ENCODE data around the gene ST6GAL1.

ST6GAL1 gene

DNA sequence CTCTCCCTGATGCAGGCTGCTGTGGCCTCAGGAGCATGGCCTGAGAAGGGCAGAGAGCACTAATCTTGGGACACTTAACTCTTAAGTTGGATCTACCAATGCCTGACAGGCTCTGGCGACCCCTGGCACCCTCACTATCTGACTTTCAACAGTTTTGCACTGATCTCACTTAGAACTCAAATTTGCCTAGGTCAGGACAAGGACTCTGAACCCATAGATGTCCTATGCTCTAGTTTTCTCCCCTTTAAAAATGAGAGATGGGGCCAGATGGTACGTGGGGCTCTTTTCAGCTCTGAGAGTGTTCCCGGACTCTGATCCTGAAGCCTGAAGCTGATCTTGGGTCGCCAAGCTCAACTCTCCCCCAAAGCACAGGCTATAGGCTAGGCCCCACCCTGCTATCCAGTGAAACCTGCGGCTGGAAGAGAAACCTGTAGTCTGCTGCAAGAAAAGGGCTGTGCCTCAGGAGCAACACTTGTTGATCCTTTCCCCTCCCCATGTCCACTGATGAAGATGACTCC lies 143.3 kb downstream of the ST6GAL1 start:
- Mint-ChIP-seq H3K4me3 (no peak overlapping the region), H3K27me3 (no peaks in the 10 kb centered on the region), H3K27ac (peak overlapping the region; percentile 10), H3K9me3 (no peaks in the 10 kb centered on the region), H3K36me3 (ENCODE audit: low read depth) (peaks cover 71% of the 10 kb centered on the region), H3K4me1 (peaks cover 18% of the 10 kb centered on the region)
- ATAC-seq: no peak
- no peak for DNase-seq

GRCh38 chr3:187074846-187075245 lies 144.5 kb downstream of the ST6GAL1 start:
- no peaks in the 10 kb centered on the region for H3K27me3 Mint-ChIP-seq
- H3K27ac Mint-ChIP-seq: no peak overlapping the region
- H3K36me3 Mint-ChIP-seq (ENCODE audit: low read depth): peaks cover 62% of the 10 kb centered on the region
- no peak overlapping the region for H3K4me3 Mint-ChIP-seq
- DNase-seq: no peak
- H3K4me1 Mint-ChIP-seq: peaks cover 12% of the 10 kb centered on the region
- no peaks in the 10 kb centered on the region for H3K9me3 Mint-ChIP-seq
- ATAC-seq: no peak

GRCh38 chr3:187076297-187076696 lies 146.0 kb downstream of the ST6GAL1 start:
- peaks cover 4% of the 10 kb centered on the region for H3K4me1 Mint-ChIP-seq
- H3K9me3 Mint-ChIP-seq: no peaks in the 10 kb centered on the region
- H3K36me3 Mint-ChIP-seq (ENCODE audit: low read depth): peaks cover 48% of the 10 kb centered on the region
- ATAC-seq (no peak), DNase-seq (no peak)
- H3K27me3 Mint-ChIP-seq: no peaks in the 10 kb centered on the region
- no peak overlapping the region for H3K4me3 Mint-ChIP-seq
- H3K27ac Mint-ChIP-seq: peak overlapping the region; percentile 67

DNA sequence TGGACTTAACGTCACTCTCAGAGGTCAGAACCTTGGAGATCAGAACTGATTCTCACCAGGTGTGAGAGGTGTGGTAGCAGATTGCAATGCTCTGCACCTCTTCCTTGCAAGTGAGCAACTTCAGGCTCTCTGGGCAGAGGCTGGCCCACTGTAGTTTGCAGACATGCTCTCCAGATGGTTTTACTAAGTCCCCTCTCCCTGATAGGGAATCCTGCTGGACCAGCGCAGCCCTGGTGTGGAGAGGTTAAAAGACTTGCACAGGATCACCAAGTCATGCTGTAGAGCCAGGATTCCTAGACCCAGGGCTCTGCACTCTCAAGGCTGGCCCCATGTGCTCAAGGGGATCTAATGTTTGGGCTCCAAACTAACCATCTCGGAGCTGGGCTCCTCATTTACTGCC lies 146.8 kb downstream of the ST6GAL1 start:
- Mint-ChIP-seq H3K4me3 (no peak overlapping the region), H3K27me3 (no peaks in the 10 kb centered on the region), H3K4me1 (peaks cover 1% of the 10 kb centered on the region), H3K36me3 (ENCODE audit: low read depth) (peaks cover 45% of the 10 kb centered on the region), H3K9me3 (no peaks in the 10 kb centered on the region), H3K27ac (no peak overlapping the region)
- DNase-seq: no peak
- no peak for ATAC-seq

GRCh38 chr3:187077537-187077936 lies 147.2 kb downstream of the ST6GAL1 start:
- Mint-ChIP-seq H3K9me3 (no peaks in the 10 kb centered on the region), H3K27ac (no peak overlapping the region), H3K36me3 (ENCODE audit: low read depth) (peaks cover 47% of the 10 kb centered on the region), H3K4me3 (no peak overlapping the region), H3K4me1 (no peaks in the 10 kb centered on the region), H3K27me3 (no peaks in the 10 kb centered on the region)
- ATAC-seq (no peak), DNase-seq (no peak)

- Mint-ChIP-seq H3K4me3 (no peak overlapping the region), H3K9me3 (no peaks in the 10 kb centered on the region), H3K36me3 (ENCODE audit: low read depth) (peaks cover 33% of the 10 kb centered on the region), H3K27me3 (no peaks in the 10 kb centered on the region), H3K27ac (peak overlapping the region; percentile 43), H3K4me1 (peaks cover under 1% of the 10 kb centered on the region)
- ATAC-seq (no peak), DNase-seq (no peak)
Observed at GRCh38 chr3:187079090-187080022, 149.0 kb downstream of the ST6GAL1 start.

- Mint-ChIP-seq H3K9me3 (no peaks in the 10 kb centered on the region), H3K27ac (no peak overlapping the region), H3K4me1 (peaks cover 6% of the 10 kb centered on the region), H3K27me3 (no peaks in the 10 kb centered on the region), H3K4me3 (no peak overlapping the region), H3K36me3 (ENCODE audit: low read depth) (peaks cover 19% of the 10 kb centered on the region)
- no peak for ATAC-seq
- DNase-seq: no peak
Observed at GRCh38 chr3:187080799-187081450, 150.6 kb downstream of the ST6GAL1 start.

DNA sequence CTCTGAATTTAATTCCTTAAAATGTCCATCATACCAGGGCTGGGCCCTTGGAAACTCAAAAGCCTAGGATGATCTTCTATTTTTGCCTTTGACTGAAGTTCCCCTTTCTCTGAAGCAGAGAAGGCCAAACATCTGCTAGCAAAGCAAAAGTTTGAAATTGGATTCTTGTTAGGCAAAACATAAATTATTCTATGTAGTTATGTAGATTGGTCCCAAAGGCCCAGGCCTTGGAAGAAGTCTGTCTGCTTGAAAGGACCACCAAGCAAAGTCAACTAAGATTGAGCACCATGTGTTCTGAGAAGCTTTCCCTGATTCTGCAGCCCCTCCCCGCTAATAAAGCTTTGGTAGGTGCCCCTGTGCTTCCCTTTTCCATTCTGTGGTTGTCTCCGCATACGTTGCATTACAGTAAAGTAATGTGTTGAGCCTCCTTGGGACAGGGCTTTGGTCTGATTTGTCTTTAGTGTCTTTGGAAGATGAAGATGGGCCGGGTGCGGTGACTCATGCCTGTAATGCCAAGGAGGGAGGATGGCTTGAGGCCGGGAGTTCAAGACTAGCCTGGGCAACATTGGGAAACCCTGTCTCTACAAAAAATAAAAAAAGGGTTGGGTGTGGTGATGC lies 152.5 kb downstream of the ST6GAL1 start:
- DNase-seq: no peak
- H3K36me3 Mint-ChIP-seq (ENCODE audit: low read depth): peaks cover 18% of the 10 kb centered on the region
- H3K27me3 Mint-ChIP-seq: no peaks in the 10 kb centered on the region
- peaks cover 9% of the 10 kb centered on the region for H3K9me3 Mint-ChIP-seq
- H3K27ac Mint-ChIP-seq: no peak overlapping the region
- H3K4me1 Mint-ChIP-seq: peaks cover 6% of the 10 kb centered on the region
- H3K4me3 Mint-ChIP-seq: no peak overlapping the region
- ATAC-seq: no peak

DNA sequence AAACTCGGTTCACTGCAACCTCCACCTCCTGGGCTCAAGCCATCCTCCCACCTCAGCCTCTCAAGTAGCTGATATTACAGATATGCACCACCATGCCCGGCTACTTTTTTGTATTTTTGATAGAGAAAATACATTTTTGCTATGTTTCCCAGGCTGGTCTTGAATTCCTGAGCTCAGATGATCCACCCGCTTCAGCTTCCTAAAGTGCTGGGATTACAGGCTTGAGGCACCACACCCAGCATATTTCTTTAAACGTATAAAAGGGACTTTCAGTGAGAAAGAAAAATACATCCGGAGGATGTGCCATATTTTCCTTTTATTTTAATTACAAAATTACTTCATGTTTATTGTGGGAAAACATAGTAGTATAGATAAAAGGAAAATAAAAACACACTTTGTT lies 153.8 kb downstream of the ST6GAL1 start:
- no peak overlapping the region for H3K4me3 Mint-ChIP-seq
- H3K27me3 Mint-ChIP-seq: no peaks in the 10 kb centered on the region

DNA sequence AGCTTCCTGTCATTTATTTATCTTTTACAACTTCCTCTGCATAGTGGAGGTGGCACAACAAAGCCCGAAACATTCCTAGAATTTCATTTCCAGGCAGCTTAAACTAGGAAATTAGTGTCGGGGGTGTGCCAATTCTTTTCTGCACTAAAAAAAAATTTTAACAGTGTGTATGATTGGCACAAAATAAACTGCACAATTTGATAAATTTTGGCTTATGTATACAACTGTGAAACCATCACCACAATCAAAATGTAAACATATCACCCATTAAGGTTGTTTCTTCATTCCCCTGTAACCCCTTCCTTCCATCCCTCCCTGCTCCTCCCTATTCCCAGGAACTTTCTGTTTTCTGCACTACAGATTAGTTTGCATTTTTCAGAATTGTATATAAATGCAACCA lies 154.3 kb downstream of the ST6GAL1 start:
- ATAC-seq (no peak), DNase-seq (no peak)
- peaks cover 12% of the 10 kb centered on the region for H3K36me3 Mint-ChIP-seq (ENCODE audit: low read depth)
- H3K4me1 Mint-ChIP-seq: peaks cover 6% of the 10 kb centered on the region
- H3K27ac Mint-ChIP-seq: no peak overlapping the region
- no peaks in the 10 kb centered on the region for H3K27me3 Mint-ChIP-seq
- H3K9me3 Mint-ChIP-seq: peaks cover 25% of the 10 kb centered on the region
- H3K4me3 Mint-ChIP-seq: no peak overlapping the region

More for the DNA sequence above, 153.8 kb downstream of the ST6GAL1 start:
- Mint-ChIP-seq H3K36me3 (ENCODE audit: low read depth) (peaks cover 12% of the 10 kb centered on the region), H3K4me1 (peaks cover 6% of the 10 kb centered on the region), H3K27ac (no peak overlapping the region), H3K9me3 (peaks cover 21% of the 10 kb centered on the region)
- no peak for ATAC-seq
- DNase-seq: no peak

- peaks cover 12% of the 10 kb centered on the region for H3K36me3 Mint-ChIP-seq (ENCODE audit: low read depth)
- H3K4me3 Mint-ChIP-seq: no peak overlapping the region
- ATAC-seq: no peak
- no peaks in the 10 kb centered on the region for H3K27me3 Mint-ChIP-seq
- H3K4me1 Mint-ChIP-seq: peaks cover 6% of the 10 kb centered on the region
- DNase-seq: no peak
- no peak overlapping the region for H3K27ac Mint-ChIP-seq
- peaks cover 29% of the 10 kb centered on the region for H3K9me3 Mint-ChIP-seq
Observed at GRCh38 chr3:187085021-187085666, 154.8 kb downstream of the ST6GAL1 start.

- H3K27ac Mint-ChIP-seq: no peak overlapping the region
- ATAC-seq: no peak
Observed at GRCh38 chr3:187085933-187086332, 155.6 kb downstream of the ST6GAL1 start.

GRCh38 chr3:187086831-187087230 lies 156.5 kb downstream of the ST6GAL1 start:
- no peak overlapping the region for H3K27ac Mint-ChIP-seq
- no peaks in the 10 kb centered on the region for H3K27me3 Mint-ChIP-seq
- H3K4me3 Mint-ChIP-seq: no peak overlapping the region
- no peak for ATAC-seq
- H3K36me3 Mint-ChIP-seq (ENCODE audit: low read depth): peaks cover 12% of the 10 kb centered on the region
- peaks cover 34% of the 10 kb centered on the region for H3K9me3 Mint-ChIP-seq
- peaks cover 6% of the 10 kb centered on the region for H3K4me1 Mint-ChIP-seq
- DNase-seq: no peak

More at GRCh38 chr3:187085933-187086332, 155.6 kb downstream of the ST6GAL1 start:
- peaks cover 6% of the 10 kb centered on the region for H3K4me1 Mint-ChIP-seq
- H3K9me3 Mint-ChIP-seq: peaks cover 29% of the 10 kb centered on the region
- DNase-seq: no peak
- H3K27me3 Mint-ChIP-seq: no peaks in the 10 kb centered on the region
- no peak overlapping the region for H3K4me3 Mint-ChIP-seq
- H3K36me3 Mint-ChIP-seq (ENCODE audit: low read depth): peaks cover 12% of the 10 kb centered on the region

DNA sequence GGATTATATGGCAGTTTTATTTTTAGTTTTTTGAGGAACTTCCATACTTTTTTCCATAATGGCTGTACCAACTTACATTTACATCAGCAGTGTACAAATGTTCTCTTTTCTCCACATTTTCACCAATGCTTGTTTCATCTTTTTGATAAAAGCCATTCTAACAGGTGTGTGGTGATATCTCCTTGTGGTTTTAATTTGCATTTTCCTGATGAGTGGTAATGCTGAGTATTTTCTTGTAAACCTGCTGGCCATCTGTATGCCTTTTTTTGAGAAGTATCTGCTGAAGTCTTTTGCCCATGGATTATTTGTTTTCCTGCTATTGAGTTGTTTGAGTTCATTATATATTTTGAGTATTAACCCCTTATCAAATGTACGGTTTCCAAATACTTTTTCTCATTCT lies 158.4 kb downstream of the ST6GAL1 start:
- DNase-seq (no peak), ATAC-seq (no peak)
- no peak overlapping the region for H3K4me3 Mint-ChIP-seq
- H3K36me3 Mint-ChIP-seq (ENCODE audit: low read depth): peaks cover 10% of the 10 kb centered on the region
- H3K27ac Mint-ChIP-seq: no peak overlapping the region
- H3K27me3 Mint-ChIP-seq: no peaks in the 10 kb centered on the region
- peaks cover 37% of the 10 kb centered on the region for H3K9me3 Mint-ChIP-seq
- peaks cover 6% of the 10 kb centered on the region for H3K4me1 Mint-ChIP-seq
